ENCODE data around the gene AJAP1.

The AJAP1 gene

DNA sequence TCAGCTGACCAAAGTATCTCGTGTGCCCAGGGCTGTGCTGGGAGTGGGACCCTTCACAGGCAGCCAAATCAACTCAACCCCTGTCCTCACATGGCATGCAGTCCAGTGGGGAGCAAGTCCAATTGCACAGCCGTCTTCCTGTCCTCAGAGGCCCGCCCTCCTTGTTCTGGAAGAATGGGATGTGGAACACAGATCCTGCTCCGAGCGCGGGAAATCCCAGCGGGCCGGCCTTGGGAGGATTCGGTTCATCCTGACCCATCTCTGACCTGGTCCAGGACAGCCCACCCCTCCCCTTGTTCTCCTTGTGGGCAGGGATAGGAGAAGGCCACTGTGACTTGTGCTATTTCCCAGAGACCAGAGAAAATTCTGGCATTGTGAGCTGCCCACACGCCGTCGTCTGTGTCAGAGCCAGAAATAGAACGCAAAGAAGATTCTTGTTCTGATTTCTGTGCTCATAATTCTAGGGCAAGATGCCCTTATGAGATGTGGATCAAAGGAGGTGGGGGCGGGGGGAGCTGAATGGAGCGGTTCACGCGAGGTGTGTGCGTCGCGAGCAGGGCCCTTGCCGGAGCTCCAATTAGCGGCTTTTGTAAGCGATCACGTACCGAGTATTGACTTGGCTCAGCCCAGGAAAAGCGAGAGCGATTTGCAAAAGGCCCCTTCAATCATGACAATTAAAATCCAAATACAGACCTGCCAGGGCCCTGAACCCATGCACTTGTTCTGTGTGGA is 79.2 kb downstream of the AJAP1 start:
- ChIA-PET CTCF (no interaction called here), POLR2A (no interaction called here)

DNA sequence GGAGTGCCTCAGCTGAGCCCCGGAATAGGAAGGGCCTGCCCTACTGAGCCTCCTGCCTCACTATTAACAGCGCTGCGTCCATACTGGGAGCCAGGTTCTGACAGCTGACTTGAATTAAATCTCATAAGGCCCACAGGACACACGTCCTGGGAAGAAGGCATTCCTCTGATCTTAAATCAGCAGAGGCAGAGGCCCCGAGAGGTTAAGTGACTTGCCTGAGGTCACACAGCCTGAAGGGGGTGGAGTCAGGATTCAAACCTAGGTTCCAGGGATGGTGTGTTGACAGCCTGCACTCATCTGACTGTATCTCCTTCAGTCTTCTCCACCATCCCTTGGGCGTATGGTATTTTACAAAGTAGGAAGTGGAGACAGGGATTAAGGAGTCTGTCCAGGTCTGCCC is 79.8 kb downstream of the AJAP1 start:
- TF ChIP-seq FOXK2 (IDR thresholded peaks at IDR 0.05) (no peak), ARNT (IDR thresholded peaks at IDR 0.05) (no peak), L3MBTL2 (conservative IDR thresholded peaks at IDR 0.05) (no peak), NFRKB (IDR thresholded peaks at IDR 0.05) (no peak), CTBP1 (IDR thresholded peaks at IDR 0.05; ENCODE audit: borderline replicate concordance) (no peak), ZNF384 (IDR thresholded peaks at IDR 0.05) (no peak), ELF4 (IDR thresholded peaks at IDR 0.05) (no peak), FOXM1 (IDR thresholded peaks at IDR 0.05; ENCODE audit: borderline replicate concordance) (no peak), FOXA1 (IDR thresholded peaks at IDR 0.05) (no peak)
- POLR2A ChIA-PET: no interaction called here
- no peak for DNase-seq (ENCODE audit: extremely low spot score)
- CTCF ChIA-PET: no interaction called here

More for the DNA sequence above, 79.2 kb downstream of the AJAP1 start:
- TF ChIP-seq NFRKB (IDR thresholded peaks at IDR 0.05) (no peak), SUZ12 (IDR thresholded peaks at IDR 0.05) (no peak), HDGF (IDR thresholded peaks at IDR 0.05; ENCODE audit: borderline replicate concordance) (no peak), L3MBTL2 (conservative IDR thresholded peaks at IDR 0.05) (no peak), LEF1 (IDR thresholded peaks at IDR 0.05; ENCODE audit: borderline replicate concordance) (no peak), FOXA1 (IDR thresholded peaks at IDR 0.05) (no peak), ZNF384 (IDR thresholded peaks at IDR 0.05) (no peak)
- TF ChIP-seq, protein P1, sequence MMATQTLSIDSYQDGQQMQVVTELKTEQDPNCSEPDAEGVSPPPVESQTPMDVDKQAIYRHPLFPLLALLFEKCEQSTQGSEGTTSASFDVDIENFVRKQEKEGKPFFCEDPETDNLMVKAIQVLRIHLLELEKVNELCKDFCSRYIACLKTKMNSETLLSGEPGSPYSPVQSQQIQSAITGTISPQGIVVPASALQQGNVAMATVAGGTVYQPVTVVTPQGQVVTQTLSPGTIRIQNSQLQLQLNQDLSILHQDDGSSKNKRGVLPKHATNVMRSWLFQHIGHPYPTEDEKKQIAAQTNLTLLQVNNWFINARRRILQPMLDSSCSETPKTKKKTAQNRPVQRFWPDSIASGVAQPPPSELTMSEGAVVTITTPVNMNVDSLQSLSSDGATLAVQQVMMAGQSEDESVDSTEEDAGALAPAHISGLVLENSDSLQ (IDR thresholded peaks at IDR 0.05): no peak
- DNase-seq (ENCODE audit: extremely low spot score): no peak

DNA sequence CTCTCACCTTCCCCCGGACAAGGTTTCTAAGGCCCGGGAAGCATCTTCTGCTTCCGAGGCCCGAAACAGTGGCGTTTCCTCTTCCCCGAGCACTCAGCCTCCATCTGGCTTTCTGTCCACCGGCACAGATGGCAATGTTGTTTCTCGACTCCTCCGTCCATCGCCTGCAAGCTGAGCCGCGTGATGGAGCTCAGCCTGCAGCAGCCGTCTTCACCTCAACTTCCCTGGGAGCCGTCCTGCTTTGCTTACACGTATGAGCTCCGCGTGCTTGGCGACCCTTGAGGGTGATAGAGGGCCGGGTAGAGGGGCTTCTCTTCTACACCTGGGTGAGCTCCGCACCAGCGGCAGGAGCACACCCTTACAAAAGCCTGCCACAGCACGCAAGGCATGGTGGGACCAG is 80.4 kb downstream of the AJAP1 start:
- ChIA-PET CTCF (no interaction called here), POLR2A (no interaction called here)
- no peak for DNase-seq (ENCODE audit: extremely low spot score)
- no peak for TF ChIP-seq FOXM1 (IDR thresholded peaks at IDR 0.05; ENCODE audit: borderline replicate concordance)
- TF ChIP-seq HDGF (IDR thresholded peaks at IDR 0.05; ENCODE audit: borderline replicate concordance): no peak

DNA sequence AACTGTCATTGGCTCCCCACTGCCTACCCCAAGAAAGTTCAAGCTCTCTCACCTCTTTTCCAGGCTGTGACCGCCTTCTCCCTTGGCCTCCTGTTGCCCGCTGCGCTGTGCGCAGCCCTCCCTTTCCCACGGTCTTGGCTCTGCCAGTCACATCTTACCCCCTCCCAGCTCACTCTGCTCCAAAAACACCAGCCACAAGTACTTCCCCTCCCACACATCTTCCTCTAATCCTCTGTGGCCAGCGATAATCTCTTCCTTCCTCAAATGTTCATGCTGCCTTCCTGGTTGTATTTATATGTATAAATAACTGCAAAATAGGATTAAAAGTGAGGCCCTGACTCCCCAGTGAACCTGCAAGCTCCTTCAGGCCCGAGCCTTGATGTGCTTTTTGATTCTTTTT is 81.8 kb downstream of the AJAP1 start:
- TF ChIP-seq FOXM1 (IDR thresholded peaks at IDR 0.05; ENCODE audit: borderline replicate concordance): no peak
- no peak for TF ChIP-seq NFRKB (IDR thresholded peaks at IDR 0.05)
- no peak for TF ChIP-seq BHLHE40 (IDR thresholded peaks at IDR 0.05; ENCODE audit: borderline replicate concordance)
- no peak for TF ChIP-seq LEF1 (IDR thresholded peaks at IDR 0.05; ENCODE audit: borderline replicate concordance)
- TF ChIP-seq ARNT (IDR thresholded peaks at IDR 0.05): no peak
- no peak for TF ChIP-seq FOXK2 (IDR thresholded peaks at IDR 0.05)
- TF ChIP-seq, protein P1 (IDR thresholded peaks at IDR 0.05): no peak
- TF ChIP-seq SP1 (IDR thresholded peaks at IDR 0.05): no peak
- no peak for TF ChIP-seq TARDBP (IDR thresholded peaks at IDR 0.05)
- no peak for TF ChIP-seq FOXA1 (IDR thresholded peaks at IDR 0.05)
- TF ChIP-seq CTBP1 (IDR thresholded peaks at IDR 0.05; ENCODE audit: borderline replicate concordance): no peak
- TF ChIP-seq HDGF (IDR thresholded peaks at IDR 0.05; ENCODE audit: borderline replicate concordance): no peak
- POLR2A ChIA-PET: no interaction called here
- no peak for DNase-seq (ENCODE audit: extremely low spot score)
- CTCF ChIA-PET: no interaction called here

DNA sequence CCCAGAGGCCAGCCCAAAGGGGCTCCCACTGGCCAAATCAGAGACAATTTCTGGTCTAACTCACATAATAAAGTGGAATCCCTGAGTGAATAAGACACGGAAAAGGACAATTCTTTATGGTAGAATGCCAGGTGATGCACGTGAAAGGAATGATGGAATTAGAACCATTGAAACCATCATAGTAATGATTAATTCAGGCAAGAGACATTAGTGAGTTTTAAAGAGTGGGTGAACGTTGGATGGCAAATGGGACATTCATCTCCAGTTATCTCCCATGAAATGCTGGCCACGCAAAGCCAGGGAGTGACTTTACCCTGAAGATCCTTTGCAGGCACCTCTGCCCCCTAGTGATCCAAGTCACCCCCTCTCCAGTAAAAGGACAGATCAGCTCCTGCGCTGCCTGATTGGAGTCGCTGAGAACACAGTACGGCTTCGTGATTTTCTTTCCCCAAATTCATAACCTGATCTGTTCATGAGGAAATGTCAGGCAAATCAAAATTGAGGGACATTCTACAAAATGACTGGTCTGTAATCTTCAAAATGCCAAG is 87.5 kb downstream of the AJAP1 start:
- POLR2A ChIA-PET: no interaction called here
- CTCF ChIA-PET: no interaction called here

More for the DNA sequence above, 87.5 kb downstream of the AJAP1 start:
- DNase-seq (ENCODE audit: extremely low spot score): no peak
- TF ChIP-seq BHLHE40 (IDR thresholded peaks at IDR 0.05; ENCODE audit: borderline replicate concordance) (no peak), TARDBP (IDR thresholded peaks at IDR 0.05) (no peak), FOXK2 (IDR thresholded peaks at IDR 0.05) (no peak), ELF4 (IDR thresholded peaks at IDR 0.05) (no peak), HDGF (IDR thresholded peaks at IDR 0.05; ENCODE audit: borderline replicate concordance) (no peak), SP1 (IDR thresholded peaks at IDR 0.05) (no peak), CTBP1 (IDR thresholded peaks at IDR 0.05; ENCODE audit: borderline replicate concordance) (no peak), ZNF384 (IDR thresholded peaks at IDR 0.05) (no peak), NFRKB (IDR thresholded peaks at IDR 0.05) (no peak), LEF1 (IDR thresholded peaks at IDR 0.05; ENCODE audit: borderline replicate concordance) (no peak), FOXM1 (IDR thresholded peaks at IDR 0.05; ENCODE audit: borderline replicate concordance) (no peak), FOXA1 (IDR thresholded peaks at IDR 0.05) (no peak), ARNT (IDR thresholded peaks at IDR 0.05) (no peak), L3MBTL2 (conservative IDR thresholded peaks at IDR 0.05) (no peak), SUZ12 (IDR thresholded peaks at IDR 0.05) (no peak)
- TF ChIP-seq, protein P1 (IDR thresholded peaks at IDR 0.05): no peak

Data from HEK293T (cell line).